Dedifferentiated amniotic fluid mesenchymal stem cell (primary cell): ENCODE results near the gene OR10A5.
"Not testable (repeated sequence)": the region's sequence is repeated elsewhere in the genome, so short reads cannot be mapped to it uniquely, and the experiment has no call there.

Experiments used
- DNase-seq: peaks from one replicate; pipeline ENCODE4 v3.0.0-alpha.2; 2016; ENCODE audit errors: extremely low spot score

OR10A5 gene

GRCh38 chr11:6845383-6845782 is at the start of gene OR10A5:
OR10A5 (plus strand) TSS chr11:6845683; CDS start chr11:6845683, 0 bp downstream.
- no peak for DNase-seq

DNA sequence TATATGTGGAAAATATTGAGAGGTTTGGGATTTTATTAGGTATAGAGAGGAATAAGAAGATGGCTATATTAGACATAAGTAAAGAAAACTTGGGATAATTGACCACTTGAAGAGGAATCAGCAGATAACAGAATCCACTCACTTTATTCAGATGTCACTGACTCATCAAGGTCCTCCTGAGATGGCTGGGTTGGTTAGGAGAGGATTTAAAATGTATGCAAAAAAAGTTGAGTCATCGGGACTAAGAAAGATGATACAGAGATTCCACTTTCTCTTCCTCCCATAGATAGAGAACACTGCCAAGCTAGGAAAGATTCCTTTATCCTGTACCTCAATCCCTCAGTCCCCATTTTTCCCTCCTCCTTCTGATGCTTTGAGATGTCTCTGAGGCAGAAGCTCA is 46.1 kb upstream of the OR10A5 start, which contains the start of gene OR6A2:
OR6A2 (minus strand) TSS at position 288 of the 400 bp plus-strand sequence. CDS start 3,981 bp downstream, outside the sequence.
- DNase-seq, result no peak

DNA sequence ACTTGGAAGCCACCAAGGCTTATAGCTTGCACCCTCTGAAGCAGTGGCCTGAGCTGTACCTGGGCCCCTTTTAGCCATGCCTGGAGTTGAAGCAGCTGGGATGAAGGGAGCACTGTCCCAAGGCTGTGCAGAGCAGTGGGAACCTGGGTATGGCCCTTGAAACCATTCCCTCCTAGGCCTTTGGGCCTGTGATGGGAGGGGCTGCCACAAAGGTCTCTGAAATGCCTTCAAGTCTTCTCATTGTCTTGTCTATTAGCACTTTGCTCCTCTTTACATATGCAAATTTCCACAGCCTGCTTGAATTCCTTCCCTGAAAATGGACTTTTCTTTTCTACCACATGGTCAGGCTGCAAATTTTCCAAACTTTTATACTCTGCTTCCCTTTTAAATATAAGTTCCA is 44.4 kb upstream of the OR10A5 start:
- DNase-seq, result not testable (repeated sequence)

DNA sequence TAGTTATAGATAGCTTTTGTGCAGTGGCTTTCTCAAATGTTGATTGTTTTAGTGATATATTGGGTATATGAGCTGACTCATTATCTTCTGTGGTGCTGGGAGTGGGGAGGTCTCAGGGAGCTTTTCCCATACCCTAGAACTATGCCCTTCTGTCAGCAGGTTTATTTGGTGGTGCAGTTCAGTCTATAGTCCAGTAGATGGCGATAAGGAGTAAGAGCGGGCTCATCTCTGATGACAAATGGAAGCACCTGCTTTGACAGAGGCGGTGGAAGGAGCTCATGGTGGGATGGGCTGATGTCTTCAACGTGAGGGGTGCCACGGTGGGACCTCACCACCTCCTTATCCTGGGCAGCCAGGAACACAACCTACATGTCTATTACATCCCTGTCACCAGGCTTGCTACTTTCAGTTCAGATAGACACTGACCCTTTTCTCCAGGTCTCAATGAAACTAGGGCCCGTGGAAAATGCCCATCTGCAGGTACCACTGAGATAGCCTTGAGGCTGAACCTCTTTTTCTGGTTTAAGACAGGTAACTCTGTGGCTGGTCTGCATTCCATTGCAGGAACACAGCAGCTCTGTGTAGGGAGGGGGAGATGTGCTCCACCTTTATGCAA is 33.0 kb upstream of the OR10A5 start:
- no peak for DNase-seq

- DNase-seq, result no peak
Observed at GRCh38 chr11:6813656-6814055, 31.8 kb upstream of the OR10A5 start.

DNA sequence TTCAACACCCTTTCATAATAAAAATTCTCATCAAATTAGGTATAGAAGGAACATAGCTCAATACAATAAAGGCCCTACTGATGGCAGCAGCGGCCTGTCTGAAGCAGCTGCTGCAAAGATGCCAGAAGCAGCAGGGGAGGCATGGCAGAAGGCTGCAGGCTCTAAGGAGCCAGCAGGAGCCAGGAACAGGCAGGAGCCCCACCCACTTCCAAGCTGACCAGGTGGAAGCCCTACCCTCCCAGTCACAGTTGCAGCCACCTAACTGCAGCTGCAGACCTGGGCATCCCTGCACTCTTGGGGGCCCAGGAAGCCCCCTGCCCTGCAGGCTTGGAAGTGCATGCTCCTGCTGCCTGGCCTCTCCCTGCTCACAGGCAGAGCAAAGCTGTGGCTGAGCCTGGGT is 27.8 kb upstream of the OR10A5 start:
- no peak for DNase-seq

GRCh38 chr11:6818967-6819366 is 26.5 kb upstream of the OR10A5 start:
- no peak for DNase-seq

GRCh38 chr11:6824136-6824823 is 21.2 kb upstream of the OR10A5 start:
- DNase-seq, result no peak

DNA sequence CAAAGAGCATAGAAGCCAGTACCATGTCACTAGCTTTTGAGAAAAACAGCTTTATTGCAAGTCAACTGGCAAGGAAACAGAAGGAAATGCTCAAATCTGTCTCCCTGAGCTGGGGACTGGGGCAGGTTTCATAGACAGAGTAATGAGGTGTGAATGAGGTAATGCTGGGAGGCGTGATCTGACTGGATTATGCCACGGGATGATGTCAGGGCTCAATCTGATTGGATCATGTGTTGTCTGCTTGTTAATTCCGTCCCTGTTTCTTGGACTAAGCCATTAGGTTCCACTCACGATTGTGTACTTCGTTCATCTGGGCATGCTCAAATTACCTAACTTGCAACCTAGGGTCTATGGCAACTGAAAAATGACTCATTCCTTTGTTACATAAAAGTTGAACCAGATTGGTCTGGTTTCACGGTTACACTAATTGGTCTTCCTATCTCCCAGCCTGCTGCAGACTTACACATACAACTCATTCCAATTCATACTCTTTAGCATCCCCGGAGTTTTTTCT is 20.2 kb upstream of the OR10A5 start:
- DNase-seq, result no peak

GRCh38 chr11:6828103-6828502 is 17.4 kb upstream of the OR10A5 start:
- DNase-seq, result no peak

- DNase-seq, result no peak
Observed at GRCh38 chr11:6833356-6833755, 12.1 kb upstream of the OR10A5 start.

- DNase-seq, result no peak
Observed at GRCh38 chr11:6834021-6834420, 11.5 kb upstream of the OR10A5 start.

DNA sequence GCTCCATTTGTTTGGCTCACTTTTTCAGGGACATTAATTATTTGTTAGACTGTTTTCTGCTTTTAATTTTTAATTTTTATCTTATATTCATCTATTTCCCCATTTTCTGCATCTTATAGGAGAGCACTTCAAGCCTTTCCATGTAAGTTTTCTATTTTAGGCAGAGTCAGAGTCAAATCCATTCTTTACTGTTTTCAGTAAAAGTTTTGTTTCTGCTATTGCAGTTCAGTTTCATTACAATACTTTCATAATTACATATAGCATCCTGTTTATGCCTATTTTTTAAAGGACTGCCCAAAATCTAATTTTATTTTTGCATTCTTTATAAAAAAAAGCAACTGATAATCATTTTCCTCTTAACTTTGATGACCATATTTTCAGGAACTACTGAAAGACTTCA is 3.8 kb upstream of the OR10A5 start:
- DNase-seq, result no peak

DNA sequence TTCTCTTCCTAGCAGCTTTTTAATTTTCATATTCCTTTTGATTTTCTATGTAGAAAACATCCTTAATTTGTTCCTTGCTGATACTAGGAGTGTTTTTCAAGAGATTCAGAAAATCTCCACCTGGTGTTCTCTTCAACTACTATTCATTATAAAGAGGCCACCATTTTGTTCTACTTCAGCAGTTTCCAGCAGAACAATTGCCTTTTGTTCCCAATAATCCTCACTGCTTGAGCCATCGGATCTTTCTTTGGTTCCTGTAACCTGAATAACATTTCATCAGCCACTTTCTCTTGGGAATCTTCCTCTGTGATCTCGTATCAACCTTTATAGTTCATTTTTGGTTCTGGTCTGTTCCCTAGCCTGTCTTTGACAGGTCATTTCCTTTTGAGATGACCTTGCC is 1.8 kb upstream of the OR10A5 start:
- DNase-seq, result no peak

DNA sequence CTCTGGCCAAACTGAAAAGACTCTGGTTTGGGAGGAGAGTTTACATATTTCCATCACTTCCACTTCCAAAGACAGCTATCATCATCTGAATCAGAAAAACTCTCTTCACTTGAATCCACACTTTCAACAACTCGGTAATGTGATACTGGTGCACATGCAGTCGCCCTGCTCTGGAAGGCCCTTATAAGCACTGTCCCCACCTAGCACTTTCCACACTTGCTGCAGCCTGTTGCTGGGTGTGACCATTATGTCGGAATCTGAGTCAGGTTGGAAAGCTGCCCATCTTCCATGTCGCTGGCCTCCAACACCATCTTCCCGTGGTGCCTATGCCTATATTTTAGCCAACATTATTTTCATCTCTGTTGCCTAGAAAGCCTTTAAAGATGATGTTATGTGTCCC is 1.1 kb upstream of the OR10A5 start:
- no peak for DNase-seq

DNA sequence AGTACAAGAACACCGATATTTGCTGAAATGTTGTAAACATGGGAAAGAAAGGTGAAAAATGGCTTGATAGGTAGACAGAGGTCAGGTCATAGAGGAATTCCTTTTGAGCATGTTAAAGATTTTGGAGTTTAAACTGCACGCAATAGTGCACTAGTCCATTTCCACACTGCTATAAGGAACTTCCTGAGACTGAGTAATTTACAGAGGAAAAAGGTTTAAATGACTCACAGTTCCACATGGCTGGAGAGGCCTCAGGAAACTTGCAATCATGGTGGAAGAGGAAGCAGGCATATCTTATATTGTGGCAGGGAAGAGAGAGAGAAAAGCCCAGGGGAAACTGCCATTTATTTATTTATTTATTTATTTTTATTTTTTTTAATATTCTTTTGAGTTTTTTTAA is 5.0 kb downstream of the OR10A5 start:
- no peak for DNase-seq

DNA sequence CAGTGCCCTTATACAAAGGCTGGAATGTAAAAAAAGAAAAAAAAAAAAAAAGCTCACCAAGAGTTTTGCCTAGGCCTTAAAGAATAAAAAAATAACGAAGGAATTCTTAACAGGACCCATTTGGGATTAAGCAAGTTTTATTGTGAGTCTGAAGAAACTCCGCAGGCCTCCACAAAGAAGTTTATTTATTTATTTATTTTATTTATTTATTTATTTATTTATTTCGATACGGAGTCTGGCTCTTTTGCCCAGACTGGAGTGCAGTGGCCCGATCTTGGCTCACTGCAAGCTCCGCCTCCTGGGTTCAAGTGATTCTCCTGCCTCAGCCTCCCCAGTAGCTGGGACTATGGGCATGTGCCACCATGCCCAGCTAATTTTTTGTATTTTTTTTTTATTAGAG is 9.3 kb downstream of the OR10A5 start:
- DNase-seq, result not testable (repeated sequence)

GRCh38 chr11:6855971-6856541 is 10.6 kb downstream of the OR10A5 start:
- no peak for DNase-seq

DNA sequence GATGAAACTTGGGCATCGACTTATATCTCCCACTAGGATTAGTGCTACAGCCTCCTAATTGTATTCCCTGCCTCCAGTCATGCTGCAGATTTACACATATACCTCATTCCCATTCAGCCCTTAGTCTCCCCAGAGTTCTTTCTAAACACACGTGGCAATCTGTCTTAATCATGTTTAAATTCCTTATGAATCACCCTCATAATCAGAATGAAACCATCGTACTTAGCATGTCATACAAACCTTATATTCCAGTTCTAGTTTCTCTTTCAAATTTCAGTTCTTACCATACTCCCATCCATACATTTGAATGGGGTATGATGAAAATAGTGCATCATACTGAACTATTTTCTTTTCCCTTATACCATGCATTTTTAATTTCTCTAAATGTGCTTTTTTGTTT is 11.4 kb downstream of the OR10A5 start:
- DNase-seq, result no peak

DNA sequence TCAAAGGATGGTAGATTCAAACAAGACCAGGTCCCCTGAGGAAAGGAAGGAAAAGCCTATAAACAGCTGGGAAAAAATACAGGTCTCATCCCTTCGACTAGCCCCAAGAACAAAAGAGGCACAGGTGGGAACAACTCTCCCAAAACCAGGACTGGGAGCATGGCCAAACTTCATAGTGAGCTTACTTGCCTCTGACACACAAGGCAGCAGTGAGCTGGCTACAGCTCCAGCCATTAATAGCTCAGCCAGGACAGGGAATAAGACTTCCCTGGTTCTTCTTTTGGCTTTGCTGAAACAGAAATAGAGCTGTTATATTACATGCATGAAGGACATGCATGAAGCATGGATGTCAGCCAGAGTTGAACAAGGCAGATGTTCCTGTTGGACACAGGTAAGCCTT is 17.5 kb downstream of the OR10A5 start, which contains the start of gene OR10A2:
OR10A2 (plus strand) TSS at position 97 of the 400 bp plus-strand sequence. CDS start 6,698 bp downstream, outside the sequence.
- no peak for DNase-seq

- DNase-seq, result no peak
Observed at GRCh38 chr11:6864438-6864837, 19.0 kb downstream of the OR10A5 start.

DNA sequence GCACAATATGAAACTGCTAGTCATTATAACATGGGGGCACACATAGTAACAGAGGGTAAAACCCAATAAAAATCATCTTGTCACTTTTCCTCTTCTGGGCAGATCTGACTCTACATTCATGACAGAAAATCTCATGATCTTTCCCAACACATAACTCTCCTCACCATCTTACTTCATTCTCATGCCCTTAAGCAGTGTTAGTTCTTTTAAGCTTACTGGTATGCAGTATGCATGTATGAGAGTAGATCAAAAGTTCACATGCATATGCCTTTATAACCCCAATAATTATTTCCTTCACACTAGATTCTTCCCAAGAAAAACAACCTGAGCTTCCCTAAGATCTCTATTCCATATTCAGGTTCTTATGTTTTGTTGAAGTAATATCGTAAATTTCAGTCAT is 25.8 kb downstream of the OR10A5 start:
- no peak for DNase-seq

DNA sequence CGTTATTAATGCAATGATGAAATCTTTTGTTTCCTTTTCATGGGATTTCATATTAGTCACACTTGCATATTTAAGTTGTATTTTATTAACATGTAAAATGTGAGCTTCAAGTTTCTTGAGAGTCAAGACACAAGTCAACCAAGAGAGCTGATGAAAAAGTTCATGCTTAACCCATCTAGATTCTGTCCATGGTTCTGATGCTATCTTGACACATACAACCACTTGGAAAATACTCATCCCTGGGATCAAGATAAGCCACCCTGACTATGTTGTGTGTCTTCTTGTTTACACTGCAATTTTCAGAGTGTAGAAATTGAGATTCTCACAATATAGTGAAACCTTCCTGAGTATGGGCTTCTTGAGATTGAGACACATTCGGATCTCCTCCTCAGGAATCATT is 30.3 kb downstream of the OR10A5 start:
- DNase-seq, result no peak
